Glomerular endothelial cell (primary cell): ENCODE results near the gene OR11A1. TPM values are rescaled to one million over a fixed set of nuclear protein-coding genes. Genes with fewer than 3 reads are reported as not detected.
"Not testable (repeated sequence)": the region's sequence is repeated elsewhere in the genome, so short reads cannot be mapped to it uniquely, and the experiment has no call there.

Source experiments
- DNase-seq: peaks from one replicate; pipeline ENCODE4 v3.0.0-alpha.2; 2011; ENCODE audit warnings: low read depth, low spot score; ENCODE audit errors: extremely low read depth
- total RNA-seq: library from RNA; depleted of rRNA; stranded (reverse); fragments of >200 nt; gene quantifications from 2 replicates; pipeline ENCODE4 v1.2.3, GENCODE V29; 2015

OR11A1 gene
- total RNA-seq, 1 donor from 2014 or later = not detected

- no peak for DNase-seq
These were observed 26.3 kb upstream of the OR11A1 start for GRCh38 chr6:29483186-29483585.

DNA sequence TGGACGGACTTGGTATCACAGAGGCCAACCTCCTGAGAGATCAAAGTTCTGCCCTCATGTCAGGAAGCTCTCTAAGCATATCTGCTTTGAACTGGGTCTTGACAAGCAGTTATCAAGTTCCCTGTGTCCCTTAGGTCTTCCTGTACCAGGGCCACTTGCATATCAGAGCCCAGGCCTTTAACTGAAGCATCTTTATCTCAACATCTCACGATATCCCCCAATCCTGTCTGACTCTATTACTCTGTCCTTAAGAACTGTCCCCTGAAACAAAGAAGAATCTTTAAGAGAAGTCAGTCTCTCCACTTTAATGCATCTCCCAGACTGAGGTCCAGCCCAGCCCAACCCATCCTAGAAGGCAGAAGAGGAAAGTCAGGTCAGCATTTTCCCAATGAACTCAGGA, 22.7 kb upstream of the OR11A1 start:
- no peak for DNase-seq

DNA sequence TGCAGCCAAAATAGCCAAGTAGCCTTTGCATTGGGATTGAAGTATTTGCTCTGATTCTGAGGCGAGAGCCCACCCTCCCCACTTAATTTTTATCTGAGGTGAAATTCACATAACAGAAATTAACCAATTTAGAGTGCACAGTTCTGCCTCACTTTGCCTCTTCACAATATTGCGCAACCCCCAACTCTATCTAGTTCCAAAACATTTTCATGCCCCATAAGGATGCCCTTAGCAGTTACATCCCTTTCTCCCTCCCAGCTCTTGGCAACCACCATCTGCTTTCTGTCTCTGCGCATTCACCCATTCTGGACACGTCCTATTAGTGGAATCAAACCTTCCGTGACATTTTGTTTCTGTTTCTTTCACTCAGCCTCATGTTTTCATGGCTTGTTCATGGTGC, 21.9 kb upstream of the OR11A1 start:
- DNase-seq = no peak

GRCh38 chr6:29477923-29478450, 21.1 kb upstream of the OR11A1 start:
- DNase-seq = no peak

GRCh38 chr6:29474996-29475395, 18.1 kb upstream of the OR11A1 start:
- DNase-seq = no peak

- no peak for DNase-seq
These were observed 9.4 kb upstream of the OR11A1 start for GRCh38 chr6:29466241-29466640.

DNA sequence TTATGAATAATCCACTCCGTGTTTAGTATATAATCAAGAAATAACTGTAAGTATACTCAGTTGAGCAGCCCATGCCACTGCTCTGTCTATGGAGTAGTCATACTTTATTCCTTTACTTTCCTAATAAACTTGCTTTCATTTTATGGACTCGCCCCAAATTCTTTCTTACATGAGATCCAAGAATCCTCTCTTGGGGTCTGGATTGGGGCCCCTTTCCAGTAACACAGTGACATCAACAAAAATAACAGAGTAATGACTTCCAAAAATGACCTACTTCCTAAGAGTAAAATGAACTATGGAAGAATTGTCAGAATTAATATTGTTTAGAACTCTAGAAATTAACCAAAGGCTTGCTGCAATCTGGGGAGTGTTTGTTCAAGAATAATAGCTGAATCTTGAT, 8.9 kb upstream of the OR11A1 start:
- no peak for DNase-seq

DNA sequence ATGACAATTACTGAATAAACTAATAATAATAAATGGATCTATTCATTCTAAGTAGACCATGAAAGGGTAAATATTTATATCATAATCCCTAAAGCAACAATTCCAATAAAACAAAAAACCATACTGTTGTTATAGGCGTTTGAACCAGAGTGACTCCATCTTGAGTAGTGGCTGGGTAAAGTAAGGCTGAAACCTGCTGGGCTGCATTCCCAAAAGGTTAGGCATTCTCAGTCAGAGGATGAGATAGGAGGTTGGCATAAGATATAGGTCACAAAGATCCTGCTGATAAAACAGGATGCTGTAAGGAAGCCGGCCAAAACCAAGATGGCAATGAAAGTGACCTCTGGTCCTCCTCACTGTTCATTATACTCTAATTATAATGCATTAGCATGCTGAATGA, 8.4 kb upstream of the OR11A1 start:
- DNase-seq = no peak

- no peak for DNase-seq
These were observed 5.2 kb upstream of the OR11A1 start for GRCh38 chr6:29462022-29462421.

DNA sequence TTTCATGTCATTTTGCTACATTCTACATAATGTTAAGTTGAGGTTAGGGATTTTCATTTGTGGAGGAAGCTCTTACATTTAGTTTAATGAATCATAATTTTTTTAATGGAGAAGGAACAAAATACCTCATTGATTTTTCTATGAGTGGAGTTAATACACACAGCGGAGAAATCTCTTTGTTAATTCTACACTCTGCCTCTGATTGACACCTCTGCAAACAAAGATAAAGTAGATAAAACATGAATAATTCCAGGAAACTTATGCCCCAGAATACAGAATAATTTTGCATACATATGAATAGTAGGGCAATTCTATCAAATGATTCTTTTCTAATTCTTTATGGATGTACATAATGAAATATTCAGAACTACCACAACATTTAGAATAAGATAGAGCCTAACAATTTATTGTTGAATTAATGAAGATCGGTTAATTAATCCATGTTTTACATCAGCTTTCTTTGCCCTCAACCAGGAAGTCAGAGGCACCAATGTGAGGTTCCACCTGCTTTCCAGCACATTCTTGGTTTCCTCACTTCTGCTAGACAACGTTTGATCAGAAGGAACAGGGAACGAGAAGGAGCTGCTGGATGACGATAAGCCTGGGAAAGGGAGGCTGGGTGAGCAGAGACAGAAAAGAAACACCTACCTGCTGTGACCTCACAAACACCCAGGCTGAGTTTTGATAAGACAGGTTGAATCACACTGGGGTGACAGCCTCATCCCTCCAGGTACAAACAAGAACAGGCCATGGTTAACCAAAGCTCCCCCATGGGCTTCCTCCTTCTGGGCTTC, 4.3 kb upstream of the OR11A1 start:
- no peak for DNase-seq

GRCh38 chr6:29451471-29452193, 5.2 kb downstream of the OR11A1 start:
- DNase-seq = no peak

DNA sequence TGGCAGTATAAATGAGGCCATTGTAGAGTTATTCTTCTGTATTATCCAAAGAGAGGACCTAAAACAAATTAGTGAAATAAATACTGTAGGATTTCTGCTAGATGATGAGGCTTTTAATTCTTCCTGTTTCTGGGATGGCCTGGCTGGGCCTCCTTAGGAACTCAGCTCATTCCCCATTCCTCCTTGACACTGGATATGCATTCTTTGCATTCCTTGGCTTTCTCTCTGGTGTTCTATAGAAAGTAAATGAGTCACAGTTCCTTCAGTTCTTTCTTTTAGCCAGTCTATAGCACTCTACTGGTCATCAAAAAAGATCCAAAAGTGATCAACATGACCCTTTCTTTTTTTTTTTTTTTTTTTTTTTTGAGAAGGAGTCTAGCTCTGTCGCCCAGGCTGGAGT, 9.2 kb downstream of the OR11A1 start:
- no peak for DNase-seq

- not testable (repeated sequence) for DNase-seq
These were observed 12.8 kb downstream of the OR11A1 start for GRCh38 chr6:29444031-29444430.

GRCh38 chr6:29442719-29443118, 14.2 kb downstream of the OR11A1 start:
- no peak for DNase-seq

DNA sequence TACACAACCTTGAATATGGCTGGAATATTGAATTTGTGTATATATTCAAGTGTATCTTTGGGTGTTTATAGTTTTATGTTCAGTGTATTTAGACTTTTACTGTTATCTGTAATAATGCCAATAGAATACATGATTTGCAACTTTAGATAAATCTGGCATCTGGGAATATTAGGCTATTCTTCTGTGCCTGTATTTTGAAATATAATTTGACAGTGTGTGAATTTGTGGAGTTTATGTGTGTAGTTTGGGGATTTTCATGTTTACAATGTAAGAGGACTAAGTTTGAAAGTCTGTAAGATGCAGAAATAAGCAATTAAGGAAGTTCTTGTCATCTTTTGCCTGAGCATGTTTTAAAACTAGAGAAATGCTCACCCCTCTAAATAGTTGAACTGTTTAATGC, 17.9 kb downstream of the OR11A1 start, which contains the start of gene OR10C1:
OR10C1 (plus strand) TSS at position 301 of the 400 bp plus-strand sequence. CDS start 710 bp downstream, outside the sequence.
- DNase-seq = no peak

GRCh38 chr6:29436730-29437129, 20.1 kb downstream of the OR11A1 start:
- not testable (repeated sequence) for DNase-seq

DNA sequence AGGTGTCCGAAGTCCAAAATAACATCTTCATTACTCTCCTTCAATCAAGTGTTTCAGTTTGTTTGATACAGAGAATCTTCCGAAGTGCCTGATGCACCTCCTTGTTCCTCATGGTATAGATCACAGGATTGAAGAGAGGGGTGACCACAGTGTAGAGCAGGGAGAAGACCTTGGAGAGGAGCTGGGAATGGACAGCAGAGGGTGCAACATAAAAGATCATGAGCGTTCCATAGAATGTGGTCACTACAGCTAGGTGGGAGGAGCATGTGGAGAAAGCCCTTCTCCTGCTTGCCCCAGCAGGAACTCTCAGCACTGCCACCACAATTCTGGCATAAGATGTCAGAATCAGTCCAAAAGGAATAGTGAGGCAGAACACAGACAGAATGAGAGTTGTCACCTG, 30.2 kb downstream of the OR11A1 start:
- DNase-seq = no peak

- DNase-seq = no peak
These were observed 31.8 kb downstream of the OR11A1 start for GRCh38 chr6:29425075-29425474.

DNA sequence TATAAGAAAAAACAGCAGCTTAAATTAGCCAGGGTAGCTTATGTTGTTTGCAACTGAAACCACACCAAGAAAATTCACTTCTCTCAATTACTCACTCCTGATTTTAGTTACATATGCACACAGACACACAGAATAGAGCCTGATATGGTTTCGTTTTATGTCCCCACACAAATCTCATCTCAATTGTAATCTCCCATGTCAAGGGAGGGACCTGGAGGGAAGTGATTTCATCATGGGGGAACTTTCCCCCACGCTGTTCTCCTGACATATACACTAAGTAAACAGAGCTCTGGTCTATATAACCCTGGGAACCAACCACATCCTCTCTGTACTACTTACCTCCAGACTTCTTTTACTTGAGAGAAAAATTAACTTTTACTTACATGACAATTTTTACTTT, 32.3 kb downstream of the OR11A1 start:
- no peak for DNase-seq

DNA sequence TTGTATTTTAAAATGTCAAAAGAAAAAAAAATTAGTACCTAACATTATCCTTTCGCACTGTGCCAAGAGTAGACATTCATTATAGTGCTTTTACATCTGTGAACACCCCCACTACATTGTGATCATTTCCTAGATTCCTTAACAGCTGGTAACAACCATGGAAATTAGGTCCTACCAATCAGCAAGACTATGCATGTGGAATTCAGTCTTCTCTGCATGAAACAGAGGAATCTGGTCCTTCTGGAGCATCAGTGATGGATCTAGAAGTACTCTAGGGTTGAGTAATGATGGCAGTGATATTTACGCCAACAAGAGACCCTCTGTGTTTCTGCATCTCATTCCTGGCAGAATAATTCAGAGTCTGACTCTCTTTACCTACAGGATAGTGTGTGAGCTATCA, 32.7 kb downstream of the OR11A1 start:
- no peak for DNase-seq

- no peak for DNase-seq
These were observed 37.4 kb downstream of the OR11A1 start for GRCh38 chr6:29419516-29419915.

DNA sequence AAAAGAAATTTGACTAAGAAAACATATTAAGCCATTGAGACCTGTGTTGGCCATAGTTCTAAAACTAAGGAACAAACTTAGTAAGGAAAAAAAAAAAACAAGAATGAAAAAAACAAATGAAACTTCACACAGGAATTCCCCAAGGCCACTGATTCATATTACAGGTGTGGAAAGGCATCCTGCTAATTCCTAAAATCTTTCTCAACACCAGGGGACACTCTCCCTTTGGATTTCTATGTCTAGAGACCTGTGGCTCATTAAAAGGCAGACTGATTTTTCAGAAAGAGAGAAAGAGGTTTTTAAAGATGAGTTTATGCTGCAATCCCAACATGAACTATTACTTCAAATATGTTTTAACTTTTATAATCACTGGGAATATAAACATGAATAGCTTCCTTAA, 42.3 kb downstream of the OR11A1 start, which contains the start of gene OR12D1:
OR12D1 (plus strand) TSS at position 341 of the 400 bp plus-strand sequence.
- no peak for DNase-seq
